PC-3 (cell line): Measurements from ENCODE around the gene BMF.

Experiments used
- CTCF ChIP-seq: fragments of 300-600 bp; sonication (generic); conservative IDR thresholded peaks from 2 replicates; pipeline ENCODE4 v1.5.1; 2017; ENCODE audit warnings: antibody characterized with exemption, low read depth, mild to moderate bottlenecking, low read length
- EZH2 ChIP-seq: fragments of 300-600 bp; sonication (generic); IDR thresholded peaks from one replicate; pipeline ENCODE4 v1.6.1; 2017; ENCODE audit warnings: antibody characterized with exemption, mild to moderate bottlenecking, low read length; ENCODE audit not compliant: unreplicated experiment
- EZH2phosphoT487 ChIP-seq: fragments of 300-600 bp; sonication (generic); IDR thresholded peaks from 2 replicates; pipeline ENCODE4 v1.6.1; 2018; ENCODE audit warnings: mild to moderate bottlenecking, antibody characterized with exemption, low read length, borderline replicate concordance

DNA sequence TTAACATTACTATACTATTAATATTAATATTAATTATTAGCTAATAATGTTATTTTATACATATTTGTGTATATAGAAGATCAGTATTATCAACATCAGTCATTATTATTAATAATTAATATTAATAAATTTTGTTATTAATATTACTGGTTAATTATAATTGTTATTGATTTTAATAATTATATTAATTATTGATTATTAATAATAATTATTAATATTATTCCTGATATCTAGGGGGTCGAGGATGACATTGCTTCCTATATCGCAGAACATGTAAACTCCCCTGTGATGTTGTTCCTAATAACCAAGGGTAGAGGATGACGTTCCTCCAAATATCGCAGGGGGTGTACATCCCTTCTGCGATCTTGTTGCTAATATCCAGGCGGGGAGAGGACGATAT, 17.3 kb upstream of the BMF start:
- TF ChIP-seq CTCF (no peak), EZH2phosphoT487 (no peak), EZH2 (no peak)
